ES-I3 (cell line): ENCODE measurements around the gene FBXL3.
A peak's percentile ranks its signal among the peaks of the same experiment; 100 is the strongest.

Experiments used
- H3K36me3 ChIP-seq: 2 replicates; pipeline ENCODE4 v1.6.1; 2013; ENCODE audit warnings: mild to moderate bottlenecking, low read length, control low read depth, moderate library complexity; ENCODE audit not compliant: insufficient read depth
- H3K4me1 ChIP-seq: 2 replicates; pipeline ENCODE4 v1.6.1; 2013; ENCODE audit warnings: mild to moderate bottlenecking, control low read depth, low read length; ENCODE audit not compliant: insufficient read depth
- H3K9ac ChIP-seq: 2 replicates; pipeline ENCODE4 v1.6.1; 2013; ENCODE audit warnings: low read depth, mild to moderate bottlenecking, low read length, moderate library complexity
- H3K9me3 ChIP-seq: 2 replicates; pipeline ENCODE4 v1.6.1; 2013; ENCODE audit warnings: mild to moderate bottlenecking, low read length, moderate library complexity; ENCODE audit not compliant: control insufficient read depth, insufficient read depth

Gene FBXL3, protein sequence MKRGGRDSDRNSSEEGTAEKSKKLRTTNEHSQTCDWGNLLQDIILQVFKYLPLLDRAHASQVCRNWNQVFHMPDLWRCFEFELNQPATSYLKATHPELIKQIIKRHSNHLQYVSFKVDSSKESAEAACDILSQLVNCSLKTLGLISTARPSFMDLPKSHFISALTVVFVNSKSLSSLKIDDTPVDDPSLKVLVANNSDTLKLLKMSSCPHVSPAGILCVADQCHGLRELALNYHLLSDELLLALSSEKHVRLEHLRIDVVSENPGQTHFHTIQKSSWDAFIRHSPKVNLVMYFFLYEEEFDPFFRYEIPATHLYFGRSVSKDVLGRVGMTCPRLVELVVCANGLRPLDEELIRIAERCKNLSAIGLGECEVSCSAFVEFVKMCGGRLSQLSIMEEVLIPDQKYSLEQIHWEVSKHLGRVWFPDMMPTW

GRCh38 chr13:77026861-77027621 lies at the start of gene FBXL3:
Gene FBXL3, minus strand, starts transcription at chr13:77027159. Its CDS starts 5,299 bp downstream, at chr13:77021860.
- H3K4me1 ChIP-seq = 0 out of 2 replicates have a peak, but pooled peaks cover 3% of the 10 kb centered on the region
- H3K9ac ChIP-seq = peak within 1 kb of the TSS; percentile 90
- H3K9me3 ChIP-seq = no peaks in the 10 kb centered on the region
- H3K36me3 ChIP-seq = no peaks in the 10 kb centered on the region

DNA sequence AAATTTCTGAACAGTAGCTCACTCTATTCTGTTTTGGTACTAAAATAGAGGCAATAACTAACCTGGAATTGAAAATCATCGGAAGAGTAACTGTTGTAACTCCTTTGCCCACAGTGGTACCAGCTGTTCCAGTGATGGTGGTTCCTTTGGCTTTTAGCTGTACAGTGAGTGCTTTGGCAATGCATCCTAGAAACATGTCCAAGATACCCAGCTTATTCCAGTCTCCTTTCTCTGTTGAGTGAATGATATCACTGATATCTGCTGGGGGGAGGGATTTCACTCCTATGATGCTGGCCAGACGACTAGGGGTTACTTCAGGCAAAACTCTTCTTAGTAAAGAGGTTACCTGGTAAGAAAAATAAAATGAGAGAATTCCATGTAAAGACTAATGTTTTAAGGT lies 40.6 kb upstream of the FBXL3 start:
- Histone ChIP-seq H3K9ac (no peak overlapping the region), H3K36me3 (no peaks in the 10 kb centered on the region; the same call in 1 of the 2 replicates), H3K9me3 (no peaks in the 10 kb centered on the region), H3K4me1 (no peaks in the 10 kb centered on the region)

GRCh38 chr13:77065461-77066147 lies 38.6 kb upstream of the FBXL3 start:
- no peak overlapping the region for H3K9ac ChIP-seq
- no peaks in the 10 kb centered on the region for H3K4me1 ChIP-seq
- H3K36me3 ChIP-seq = no peaks in the 10 kb centered on the region; the same call in 1 of the 2 replicates
- no peaks in the 10 kb centered on the region for H3K9me3 ChIP-seq

DNA sequence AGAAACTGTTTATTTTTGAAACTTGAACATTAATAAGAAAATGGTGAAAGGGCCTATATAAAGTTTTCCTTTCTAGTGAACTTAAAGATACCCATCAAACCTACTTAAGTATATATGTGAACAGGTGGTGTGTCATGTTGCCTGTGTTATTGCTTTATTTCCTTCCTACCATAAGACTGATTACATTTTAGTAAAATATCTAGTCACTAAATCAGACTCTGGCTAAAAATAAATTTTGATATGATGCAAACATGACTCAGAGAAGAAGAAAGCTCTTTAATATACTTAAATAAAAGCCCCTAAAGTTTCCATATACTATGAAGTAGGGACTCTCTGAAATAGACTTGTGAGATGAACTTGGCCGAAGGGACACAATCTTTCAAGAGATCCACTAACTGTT lies 35.1 kb upstream of the FBXL3 start:
- H3K36me3 ChIP-seq = no peaks in the 10 kb centered on the region
- H3K9ac ChIP-seq = no peak overlapping the region

DNA sequence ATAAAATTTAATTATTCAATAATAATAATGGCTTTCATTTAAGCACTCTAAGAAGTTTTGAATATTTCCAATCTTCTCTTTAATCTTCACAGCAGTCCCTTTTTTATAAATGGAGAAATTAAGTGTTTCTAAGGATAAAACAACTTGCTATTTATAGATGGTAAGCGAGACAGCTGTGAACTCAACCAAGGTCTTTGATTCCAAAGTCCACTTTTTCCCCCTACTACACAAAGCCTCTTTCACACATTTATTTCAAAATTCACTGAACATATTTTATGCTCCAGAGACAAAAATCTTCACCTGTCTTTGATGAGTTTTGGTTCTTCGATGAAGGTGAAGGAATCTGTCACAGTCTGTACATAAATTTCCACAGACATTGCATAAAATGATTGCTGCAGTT lies 34.4 kb upstream of the FBXL3 start:
- Histone ChIP-seq H3K36me3 (no peaks in the 10 kb centered on the region; the same call in 1 of the 2 replicates), H3K9ac (no peak overlapping the region), H3K9me3 (no peaks in the 10 kb centered on the region), H3K4me1 (no peaks in the 10 kb centered on the region)

More for the DNA sequence above, 35.1 kb upstream of the FBXL3 start:
- H3K4me1 ChIP-seq = no peaks in the 10 kb centered on the region
- no peaks in the 10 kb centered on the region for H3K9me3 ChIP-seq

DNA sequence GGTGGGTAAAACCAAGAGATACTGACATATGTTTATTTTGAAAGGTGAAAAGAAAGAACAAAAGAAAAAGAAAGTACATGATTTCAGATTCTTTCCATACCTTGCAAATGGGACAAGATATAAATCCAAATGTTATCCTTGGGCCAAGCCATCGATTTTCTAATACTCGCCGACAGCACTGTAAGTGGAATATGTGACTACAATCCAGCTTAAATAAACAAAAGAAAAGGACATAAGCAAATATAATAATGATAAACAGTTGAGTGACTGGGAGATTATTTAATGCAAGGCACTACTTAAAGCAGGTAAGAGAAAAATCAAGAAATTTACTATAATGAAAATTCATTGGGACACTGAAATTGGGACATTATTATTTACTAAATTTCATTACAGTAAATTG lies 29.9 kb upstream of the FBXL3 start:
- Histone ChIP-seq H3K9me3 (no peaks in the 10 kb centered on the region), H3K36me3 (no peaks in the 10 kb centered on the region; the same call in 1 of the 2 replicates), H3K9ac (no peak overlapping the region), H3K4me1 (no peaks in the 10 kb centered on the region)

- Histone ChIP-seq H3K4me1 (no peaks in the 10 kb centered on the region), H3K9me3 (no peaks in the 10 kb centered on the region), H3K9ac (no peak overlapping the region), H3K36me3 (no peaks in the 10 kb centered on the region; the same call in 1 of the 2 replicates)
Measured at GRCh38 chr13:77056382-77056781, 29.4 kb upstream of the FBXL3 start.

- no peaks in the 10 kb centered on the region; the same call in 1 of the 2 replicates for H3K36me3 ChIP-seq
- no peak overlapping the region for H3K9ac ChIP-seq
- H3K9me3 ChIP-seq = no peaks in the 10 kb centered on the region
- no peaks in the 10 kb centered on the region for H3K4me1 ChIP-seq
Measured at GRCh38 chr13:77055158-77055557, 28.2 kb upstream of the FBXL3 start.

DNA sequence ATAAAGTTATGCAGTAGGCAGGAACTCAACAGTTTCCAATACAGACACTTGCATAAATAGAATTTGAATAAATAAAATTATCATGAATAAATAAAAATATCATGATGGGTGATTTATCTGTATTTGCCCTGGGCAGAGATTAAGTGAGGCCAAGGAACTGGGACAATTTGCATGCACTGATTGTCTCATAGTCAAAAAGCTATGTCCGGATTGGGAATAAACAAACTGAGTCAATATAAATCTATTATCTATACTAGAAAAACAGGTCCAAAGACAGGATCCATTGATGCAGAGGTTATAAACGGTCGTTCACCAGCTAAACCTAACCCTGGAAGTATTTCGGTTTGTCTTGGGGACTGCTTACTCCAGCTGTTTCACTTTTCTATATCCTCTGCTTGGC lies 26.2 kb upstream of the FBXL3 start:
- Histone ChIP-seq H3K9ac (no peak overlapping the region), H3K9me3 (no peaks in the 10 kb centered on the region), H3K36me3 (no peaks in the 10 kb centered on the region; the same call in 1 of the 2 replicates), H3K4me1 (peaks cover 8% of the 10 kb centered on the region; the same call in 1 of the 2 replicates)

- H3K9me3 ChIP-seq = no peaks in the 10 kb centered on the region; the same call in none of the 2 replicates
Measured at GRCh38 chr13:77048681-77049080, 21.7 kb upstream of the FBXL3 start.

DNA sequence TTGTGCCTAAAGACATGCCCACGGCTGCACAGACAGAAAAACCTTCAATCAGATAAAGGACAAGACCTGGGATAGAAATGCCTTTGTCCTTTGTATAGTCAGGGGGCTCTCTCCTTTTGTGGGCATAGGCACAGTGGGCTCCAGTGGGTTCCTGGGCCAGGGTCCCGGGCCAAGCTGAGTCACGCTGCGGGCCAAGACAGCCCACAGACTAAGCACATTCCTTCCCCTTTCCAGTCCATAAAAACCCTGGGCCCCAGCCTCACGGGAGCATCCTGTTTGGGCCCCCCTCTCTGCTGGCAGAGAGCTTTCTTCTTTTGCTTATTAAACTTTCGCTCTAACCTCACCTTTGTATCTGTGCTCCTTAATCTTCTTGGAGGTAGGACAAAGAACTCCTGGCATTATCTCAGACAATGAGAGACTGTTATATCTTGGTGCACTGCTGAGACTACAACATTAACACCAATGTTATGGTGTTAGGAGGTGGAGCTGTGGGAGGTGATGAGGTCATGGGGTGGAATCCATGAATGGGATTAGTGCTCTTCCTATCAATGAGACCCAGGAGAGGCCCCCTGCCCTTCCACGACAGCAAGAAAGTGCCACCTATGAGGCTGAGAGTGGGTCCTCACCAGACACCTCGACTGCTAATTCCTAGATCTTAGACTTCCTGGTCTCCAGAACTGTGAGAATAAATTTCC lies 20.8 kb upstream of the FBXL3 start:
- H3K9ac ChIP-seq = no peak overlapping the region
- H3K36me3 ChIP-seq = no peaks in the 10 kb centered on the region
- H3K9me3 ChIP-seq = no peaks in the 10 kb centered on the region; the same call in none of the 2 replicates
- H3K4me1 ChIP-seq = peaks cover 12% of the 10 kb centered on the region; the same call in 1 of the 2 replicates

More at GRCh38 chr13:77048681-77049080, 21.7 kb upstream of the FBXL3 start:
- Histone ChIP-seq H3K4me1 (peaks cover 12% of the 10 kb centered on the region; the same call in 1 of the 2 replicates), H3K9ac (no peak overlapping the region), H3K36me3 (no peaks in the 10 kb centered on the region)

GRCh38 chr13:77042566-77043177 lies 15.7 kb upstream of the FBXL3 start:
- no peaks in the 10 kb centered on the region for H3K4me1 ChIP-seq
- H3K36me3 ChIP-seq = no peaks in the 10 kb centered on the region
- H3K9me3 ChIP-seq = no peaks in the 10 kb centered on the region; the same call in 1 of the 2 replicates
- no peak overlapping the region for H3K9ac ChIP-seq

GRCh38 chr13:77040835-77041234 lies 13.9 kb upstream of the FBXL3 start:
- H3K9ac ChIP-seq = no peak overlapping the region
- H3K4me1 ChIP-seq = no peaks in the 10 kb centered on the region
- H3K36me3 ChIP-seq = no peaks in the 10 kb centered on the region
- no peaks in the 10 kb centered on the region for H3K9me3 ChIP-seq
